Heart left ventricle (tissue), 13 donors: ENCODE measurements around the gene ZFP36.

Source experiments
- POLR2A ChIP-seq, 2 donors: fragments of 450-650 bp; IDR thresholded peaks; one replicate each; pipeline ENCODE4 v1.6.1; 2017; ENCODE audit warnings: antibody characterized with exemption in 2 of 2, mild to moderate bottlenecking in 2 of 2, moderate library complexity in 2 of 2
- TF ChIP-seq, protein P1 (sequence below), 12 donors: fragments of 200-600 bp; sonication (generic) in 4 of 12; IDR thresholded peaks; one replicate each; pipeline versions ENCODE4 v1.5.0 to v1.8.0; 2018 to 2022; ENCODE audit warnings: antibody characterized with exemption in 12 of 12, mild to moderate bottlenecking in 5 of 12
- donor health status: ischemic (EF 13 %, LVEDD 7.1; RV severe dilation, severe dysfunction).
- donor health status: DM: no; HTN: yes; CAD: no.
- donor health status: DM: no; HTN: no; CAD: no.
- donor health status: ischemic (EF 25% LVEDD 6.9; RV normal size, moderate dysfunction).
- donor health status: ischemic (EF 25% LVEDD 5.7; RV mildly dilated, moderate dysfunction).
- donor health status: ischemic (EF 35%, LVEDD 5.7; RV mildly dilated, moderate dysfunction).
- donor health status: nonischemic (EF 11% LVEDD 7.7; RV severe dilation, severe dysfunction).
- donor health status: DM: yes; HTN: yes; CAD: no.
- donor health status: PGD.
- donor health status: ischemic (EF 29% LVEDD 5.4; RV normal size, mild dysfunction).
- donor health status: nonischemic (EF 23%, LVEDD 6.1; RV moderate dilation, normal function).

DNA sequence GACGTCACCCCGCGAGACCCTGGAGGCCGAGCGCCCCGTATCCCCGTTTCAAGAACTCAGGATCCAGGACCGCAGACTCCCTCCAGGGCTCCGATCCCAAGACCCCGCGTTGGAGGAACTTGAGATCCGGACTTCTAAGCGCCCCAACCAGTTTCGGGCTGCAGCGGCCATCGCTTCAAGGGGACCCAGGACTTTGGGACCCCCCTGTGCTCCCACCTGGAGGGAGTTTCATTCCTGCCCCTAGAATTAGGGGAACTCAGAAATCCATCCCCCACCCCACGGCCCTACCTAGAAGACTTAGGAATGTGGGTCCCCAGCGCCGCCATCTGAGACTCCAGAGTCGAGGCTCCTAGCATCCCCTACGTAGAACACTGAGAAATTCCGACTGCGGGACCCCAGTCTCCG lies 6.2 kb downstream of the ZFP36 start:
- TF ChIP-seq, protein P1, sequence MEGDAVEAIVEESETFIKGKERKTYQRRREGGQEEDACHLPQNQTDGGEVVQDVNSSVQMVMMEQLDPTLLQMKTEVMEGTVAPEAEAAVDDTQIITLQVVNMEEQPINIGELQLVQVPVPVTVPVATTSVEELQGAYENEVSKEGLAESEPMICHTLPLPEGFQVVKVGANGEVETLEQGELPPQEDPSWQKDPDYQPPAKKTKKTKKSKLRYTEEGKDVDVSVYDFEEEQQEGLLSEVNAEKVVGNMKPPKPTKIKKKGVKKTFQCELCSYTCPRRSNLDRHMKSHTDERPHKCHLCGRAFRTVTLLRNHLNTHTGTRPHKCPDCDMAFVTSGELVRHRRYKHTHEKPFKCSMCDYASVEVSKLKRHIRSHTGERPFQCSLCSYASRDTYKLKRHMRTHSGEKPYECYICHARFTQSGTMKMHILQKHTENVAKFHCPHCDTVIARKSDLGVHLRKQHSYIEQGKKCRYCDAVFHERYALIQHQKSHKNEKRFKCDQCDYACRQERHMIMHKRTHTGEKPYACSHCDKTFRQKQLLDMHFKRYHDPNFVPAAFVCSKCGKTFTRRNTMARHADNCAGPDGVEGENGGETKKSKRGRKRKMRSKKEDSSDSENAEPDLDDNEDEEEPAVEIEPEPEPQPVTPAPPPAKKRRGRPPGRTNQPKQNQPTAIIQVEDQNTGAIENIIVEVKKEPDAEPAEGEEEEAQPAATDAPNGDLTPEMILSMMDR (IDR thresholded peaks at IDR 0.05) = peak in 4 of 12 donors; percentile 2 to 35 (median 20)
- no peak for TF ChIP-seq POLR2A (IDR thresholded peaks at IDR 0.05)
